Adrenal gland (tissue), 12 donors: ENCODE results near the gene MAP2K5. TPM values are rescaled to one million over a fixed set of nuclear protein-coding genes. Genes with fewer than 3 reads are reported as not detected.

Source experiments
- DNase-seq, 7 donors: peaks; one replicate each; pipeline ENCODE4 v3.0.0-alpha.2; 2019 to 2020
- H3K27ac ChIP-seq, 5 donors: fragments of 200-600 bp; sonication (generic) in 4 of 5; 1 replicate in 3 of 5; 2 replicates in 2 of 5; pipeline versions ENCODE4 v1.5.1 to v1.8.0; 2016 to 2020; ENCODE audit warnings: mild to moderate bottlenecking in 1 of 5
- H3K27me3 ChIP-seq: fragments of 200-600 bp; 2 replicates; pipeline ENCODE4 v1.8.0; 2021
- H3K36me3 ChIP-seq, 2 donors: fragments of 200-600 bp; replicated peaks in 1 of 2; 1 replicate in 1 of 2; 2 replicates in 1 of 2; pipeline versions ENCODE4 v1.5.1 to v1.8.0; 2018 to 2022
- H3K4me1 ChIP-seq, 2 donors: fragments of 200-600 bp; replicated peaks in 1 of 2; 1 replicate in 1 of 2; 2 replicates in 1 of 2; pipeline versions ENCODE4 v1.5.1 to v1.8.0; 2018 to 2021
- H3K4me3 ChIP-seq, 4 donors: fragments of 200-600 bp; sonication (generic) in 3 of 4; one replicate each; pipeline ENCODE4 v1.5.1; 2016 to 2018
- H3K9me3 ChIP-seq, 3 donors: fragments of 200-600 bp; sonication (generic) in 1 of 3; replicated peaks in 1 of 3; 1 replicate in 2 of 3; 2 replicates in 1 of 3; pipeline versions ENCODE4 v1.5.1 to v1.8.0; 2016 to 2021
- POLR2A ChIP-seq, 2 donors: fragments of 450-650 bp; IDR thresholded peaks; one replicate each; pipeline ENCODE4 v1.6.1; 2017; ENCODE audit warnings: antibody characterized with exemption in 2 of 2, mild to moderate bottlenecking in 2 of 2, moderate library complexity in 1 of 2
- WGBS, 4 donors: extraction: QIAGEN DNeasy Blood & Tissue Kit in 2 of 4; methylation state at CpG; one replicate each; pipeline versions ENCODE4 v1.1.5 to v1.1.7; 2013 to 2017; 5-methylcytosine and 5-hydroxymethylcytosine counted together
- intact Hi-C, 2 donors: fragments of 100-400 bp; cut with DNase I; formaldehyde crosslinking; loops; one replicate each; pipeline versions ENCODE4 v1.14.1 to v1.15.0; 2022 to 2023
- polyA plus RNA-seq, 3 donors: library from polyadenylated mRNA; stranded (reverse); fragments of 200-250 nt in 2 of 3; fragments of 350-450 nt in 1 of 3; fragmentation: Illumina TruSeq in 1 of 3; extraction: RNeasy Lipid Tissue Mini Kit (QIAGEN cat#74804) in 1 of 3; gene quantifications; one replicate each; pipeline ENCODE4 v1.2.3, GENCODE V29; 2013 to 2014
- total RNA-seq, 9 donors: library from RNA; depleted of rRNA in 4 of 9; stranded (reverse); fragments of >200 nt in 4 of 9; fragments of 120-200 nt in 1 of 9; fragmentation: NEBNext Ultra II Directional in 1 of 9; extraction: Animal tissue kit (Norgen Biotek cat#: 25700) in 1 of 9; gene quantifications; one replicate each; pipeline versions ENCODE4 v1.1.0 to v1.2.4, GENCODE V29; 2013 to 2023
- TF ChIP-seq, protein P1 (sequence below), 6 experiments: fragments of 450-650 bp in 4 of 6; fragments of 200-600 bp in 2 of 6; sonication (generic) in 1 of 6; IDR thresholded peaks; 1 replicate in 5 of 6; 2 replicates in 1 of 6; pipeline versions ENCODE4 v1.5.1 to v1.8.0; 2016 to 2021; ENCODE audit warnings: antibody characterized with exemption in 6 of 6, mild to moderate bottlenecking in 2 of 6, moderate library complexity in 1 of 6
- donor health status: healthy with polysubstance abuse.
- donor health status: Bipolar disorder and iron deficiency.
- donor health status: DM: yes; HTN: yes; CAD: no.
- donor health status: DM: no; HTN: no; CAD: no.
- donor health status: DM: no; HTN: no; CAD: no.
- donor health status: DM: yes; HTN: yes; CAD: no.

Gene MAP2K5
- total and polyA plus RNA-seq, 12 donors = 10.3 to 33.8 (median 17.0) TPM

DNA sequence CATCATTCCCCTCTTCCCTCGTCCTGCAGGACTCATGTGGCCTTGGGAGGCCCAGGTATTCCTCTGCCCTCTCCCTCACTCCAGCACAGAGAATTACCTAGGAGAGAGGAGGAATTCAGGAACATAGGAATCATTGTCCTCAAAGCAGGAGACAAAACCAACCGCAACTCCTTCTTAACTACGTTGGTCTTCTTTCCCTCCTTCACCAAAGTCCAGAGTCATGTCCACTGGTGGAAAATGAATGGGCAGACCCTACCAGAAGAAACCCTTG lies 227.8 kb downstream of the MAP2K5 start:
- TF ChIP-seq, protein P1, sequence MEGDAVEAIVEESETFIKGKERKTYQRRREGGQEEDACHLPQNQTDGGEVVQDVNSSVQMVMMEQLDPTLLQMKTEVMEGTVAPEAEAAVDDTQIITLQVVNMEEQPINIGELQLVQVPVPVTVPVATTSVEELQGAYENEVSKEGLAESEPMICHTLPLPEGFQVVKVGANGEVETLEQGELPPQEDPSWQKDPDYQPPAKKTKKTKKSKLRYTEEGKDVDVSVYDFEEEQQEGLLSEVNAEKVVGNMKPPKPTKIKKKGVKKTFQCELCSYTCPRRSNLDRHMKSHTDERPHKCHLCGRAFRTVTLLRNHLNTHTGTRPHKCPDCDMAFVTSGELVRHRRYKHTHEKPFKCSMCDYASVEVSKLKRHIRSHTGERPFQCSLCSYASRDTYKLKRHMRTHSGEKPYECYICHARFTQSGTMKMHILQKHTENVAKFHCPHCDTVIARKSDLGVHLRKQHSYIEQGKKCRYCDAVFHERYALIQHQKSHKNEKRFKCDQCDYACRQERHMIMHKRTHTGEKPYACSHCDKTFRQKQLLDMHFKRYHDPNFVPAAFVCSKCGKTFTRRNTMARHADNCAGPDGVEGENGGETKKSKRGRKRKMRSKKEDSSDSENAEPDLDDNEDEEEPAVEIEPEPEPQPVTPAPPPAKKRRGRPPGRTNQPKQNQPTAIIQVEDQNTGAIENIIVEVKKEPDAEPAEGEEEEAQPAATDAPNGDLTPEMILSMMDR (IDR thresholded peaks at IDR 0.05) = no peak
- no peak for TF ChIP-seq POLR2A (IDR thresholded peaks at IDR 0.05)
- no peaks in the 10 kb centered on the region for H3K9me3 ChIP-seq
- 88 to 99% (median 95%) methylated on average over 3 of the region's 3 CpGs for WGBS, 4 donors
- intact Hi-C loops = no loop called here
- DNase-seq = no peak
- H3K4me3 ChIP-seq = no peak overlapping the region
- H3K27me3 ChIP-seq = no peaks in the 10 kb centered on the region
- peaks cover 0 to 4% of the 10 kb centered on the region in 2 donors for H3K36me3 ChIP-seq
- H3K4me1 ChIP-seq = no peaks in the 10 kb centered on the region
- no peak overlapping the region for H3K27ac ChIP-seq

DNA sequence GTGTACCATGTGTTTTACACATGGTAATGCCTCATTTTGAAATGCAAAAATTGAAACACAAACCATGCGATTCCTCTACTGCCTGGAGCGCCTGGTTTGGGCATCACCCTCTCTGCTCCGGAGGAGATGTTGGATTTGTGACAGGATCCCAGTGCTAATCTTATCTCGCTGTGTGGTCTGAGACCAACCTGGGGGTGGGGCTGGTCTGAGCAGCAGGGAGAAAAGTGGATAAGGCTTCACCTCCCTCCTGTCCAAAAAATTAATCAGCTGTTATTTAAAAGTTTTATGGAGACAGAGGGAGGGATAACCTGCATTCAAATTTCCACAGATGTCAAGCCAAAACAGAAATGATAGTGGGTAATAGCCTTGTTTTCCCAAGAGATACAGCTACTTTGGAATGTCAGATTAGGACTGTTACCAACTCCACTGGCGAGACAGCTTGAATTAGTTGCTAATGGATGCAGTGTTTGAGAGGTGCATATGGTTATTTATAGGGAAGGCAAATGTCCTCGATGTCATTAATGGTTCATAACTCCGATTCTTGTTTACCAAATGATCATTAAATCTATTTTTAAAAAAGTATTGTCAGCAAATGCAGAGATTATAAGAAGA lies 228.8 kb downstream of the MAP2K5 start:
- 80 to 87% (median 85%) methylated on average over 7 of the region's 7 CpGs for WGBS, 4 donors
- Histone ChIP-seq H3K27me3 (no peaks in the 10 kb centered on the region), H3K4me1 (no peaks in the 10 kb centered on the region), H3K27ac (no peak overlapping the region), H3K9me3 (no peaks in the 10 kb centered on the region), H3K36me3 (peaks cover 0 to 4% of the 10 kb centered on the region in 2 donors), H3K4me3 (no peak overlapping the region)
- TF ChIP-seq, protein P1 (IDR thresholded peaks at IDR 0.05) = no peak
- no peak for TF ChIP-seq POLR2A (IDR thresholded peaks at IDR 0.05)
- intact Hi-C loops = no loop called here
- no peak for DNase-seq

DNA sequence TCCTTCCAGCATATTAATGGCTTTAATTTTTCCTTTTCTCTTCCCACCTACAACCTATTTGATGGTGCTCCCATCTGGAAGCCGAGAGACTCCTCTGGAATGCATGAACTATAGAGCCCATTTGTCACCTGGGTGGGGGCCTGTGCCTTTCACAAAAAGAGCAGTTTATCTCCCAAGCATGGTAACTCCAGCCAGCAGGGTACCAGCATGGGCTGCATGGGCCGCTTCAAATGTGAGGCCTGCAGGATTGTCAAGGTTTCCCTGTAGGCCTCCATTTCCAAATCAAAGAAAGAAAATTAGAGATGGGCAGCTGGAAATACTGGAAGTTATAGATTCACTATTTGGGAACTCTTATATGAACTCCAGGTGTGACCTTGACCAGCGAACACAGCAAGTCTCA lies 232.1 kb downstream of the MAP2K5 start:
- no peak overlapping the region for H3K27ac ChIP-seq
- intact Hi-C loops = no loop called here
- no peaks in the 10 kb centered on the region for H3K27me3 ChIP-seq
- no peaks in the 10 kb centered on the region for H3K4me1 ChIP-seq
- H3K36me3 ChIP-seq = peaks cover 0 to 4% of the 10 kb centered on the region in 2 donors
- H3K9me3 ChIP-seq = no peaks in the 10 kb centered on the region
- DNase-seq = no peak
- TF ChIP-seq, protein P1 (IDR thresholded peaks at IDR 0.05) = no peak
- no peak for TF ChIP-seq POLR2A (IDR thresholded peaks at IDR 0.05)
- H3K4me3 ChIP-seq = no peak overlapping the region
- 94 to 100% (median 95%) methylated on average over 3 of the region's 3 CpGs for WGBS, 4 donors

DNA sequence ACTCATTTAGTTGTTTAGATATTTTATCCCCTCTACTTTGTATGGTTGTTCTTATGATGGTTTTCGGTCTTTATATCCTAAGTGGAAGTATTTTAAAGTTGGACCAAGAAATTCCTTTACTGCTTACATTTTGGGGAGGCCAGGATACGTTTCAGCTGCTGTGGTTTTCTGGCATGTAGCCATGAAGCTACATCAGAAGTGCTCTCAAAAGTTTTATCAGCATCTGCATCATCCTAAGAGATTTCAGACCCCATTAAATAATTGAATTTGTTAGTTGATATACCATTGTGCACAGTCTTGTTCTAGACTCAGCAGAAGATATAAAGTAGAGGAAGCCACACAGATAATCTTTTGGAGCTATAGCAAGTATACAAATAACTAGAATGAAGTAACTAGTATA lies 232.7 kb downstream of the MAP2K5 start:
- intact Hi-C loops = no loop called here
- Histone ChIP-seq H3K9me3 (no peaks in the 10 kb centered on the region), H3K27me3 (no peaks in the 10 kb centered on the region), H3K4me1 (no peaks in the 10 kb centered on the region), H3K36me3 (peaks cover 0 to 4% of the 10 kb centered on the region in 2 donors), H3K4me3 (no peak overlapping the region), H3K27ac (no peak overlapping the region)
- no peak for DNase-seq
- TF ChIP-seq, protein P1 (IDR thresholded peaks at IDR 0.05) = no peak
- TF ChIP-seq POLR2A (IDR thresholded peaks at IDR 0.05) = no peak
- WGBS, 4 donors = 91 to 94% (median 93%) methylated on average over 2 of the region's 2 CpGs
